ENCODE results near the gene HMOX1.

Gene HMOX1

DNA sequence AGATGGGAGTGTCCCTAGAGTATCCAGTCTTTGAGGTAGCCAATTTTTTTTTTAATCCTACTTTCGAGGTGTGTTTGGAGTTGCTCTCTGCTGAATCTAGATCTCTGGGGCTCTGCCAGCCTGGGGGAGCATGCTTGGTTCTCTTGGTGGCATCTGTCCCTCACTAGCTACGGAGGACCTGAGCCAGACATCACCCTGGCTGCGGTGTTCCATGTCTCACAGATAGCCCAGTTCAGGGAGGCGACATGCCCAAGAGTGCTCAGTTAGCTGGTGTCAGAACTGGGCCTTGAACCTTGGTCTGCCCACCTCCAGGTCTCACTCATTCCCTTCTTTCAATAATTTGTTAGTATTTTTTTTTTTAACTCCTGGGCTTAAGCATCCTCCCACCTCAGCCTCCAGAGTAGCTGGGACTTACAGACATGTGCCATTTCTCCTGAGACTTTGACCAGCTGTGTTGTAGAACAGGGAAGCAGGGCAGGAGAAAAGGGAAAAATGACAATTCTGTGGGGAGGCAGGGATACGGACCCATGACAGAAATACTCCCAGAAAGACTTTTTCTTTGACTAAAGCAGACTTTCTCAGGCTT lies 621 bp downstream of the HMOX1 start:
- peak overlapping the region; percentile 50 for H3K4me3 ChIP-seq (ENCODE audit: low read depth, low read length)
- no peak for TF ChIP-seq MYC (IDR thresholded peaks at IDR 0.05; ENCODE audit: low read depth, low read length)
- TF ChIP-seq, protein P1, sequence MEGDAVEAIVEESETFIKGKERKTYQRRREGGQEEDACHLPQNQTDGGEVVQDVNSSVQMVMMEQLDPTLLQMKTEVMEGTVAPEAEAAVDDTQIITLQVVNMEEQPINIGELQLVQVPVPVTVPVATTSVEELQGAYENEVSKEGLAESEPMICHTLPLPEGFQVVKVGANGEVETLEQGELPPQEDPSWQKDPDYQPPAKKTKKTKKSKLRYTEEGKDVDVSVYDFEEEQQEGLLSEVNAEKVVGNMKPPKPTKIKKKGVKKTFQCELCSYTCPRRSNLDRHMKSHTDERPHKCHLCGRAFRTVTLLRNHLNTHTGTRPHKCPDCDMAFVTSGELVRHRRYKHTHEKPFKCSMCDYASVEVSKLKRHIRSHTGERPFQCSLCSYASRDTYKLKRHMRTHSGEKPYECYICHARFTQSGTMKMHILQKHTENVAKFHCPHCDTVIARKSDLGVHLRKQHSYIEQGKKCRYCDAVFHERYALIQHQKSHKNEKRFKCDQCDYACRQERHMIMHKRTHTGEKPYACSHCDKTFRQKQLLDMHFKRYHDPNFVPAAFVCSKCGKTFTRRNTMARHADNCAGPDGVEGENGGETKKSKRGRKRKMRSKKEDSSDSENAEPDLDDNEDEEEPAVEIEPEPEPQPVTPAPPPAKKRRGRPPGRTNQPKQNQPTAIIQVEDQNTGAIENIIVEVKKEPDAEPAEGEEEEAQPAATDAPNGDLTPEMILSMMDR (IDR thresholded peaks at IDR 0.05; ENCODE audit: low read depth, low read length) = no peak
- no peak for TF ChIP-seq POLR2A (IDR thresholded peaks at IDR 0.05; ENCODE audit: extremely low read depth, insufficient read length)
- no peak for TF ChIP-seq MAX (IDR thresholded peaks at IDR 0.05; ENCODE audit: low read depth, low read length)
- no peak for DNase-seq (ENCODE audit: low read depth)

DNA sequence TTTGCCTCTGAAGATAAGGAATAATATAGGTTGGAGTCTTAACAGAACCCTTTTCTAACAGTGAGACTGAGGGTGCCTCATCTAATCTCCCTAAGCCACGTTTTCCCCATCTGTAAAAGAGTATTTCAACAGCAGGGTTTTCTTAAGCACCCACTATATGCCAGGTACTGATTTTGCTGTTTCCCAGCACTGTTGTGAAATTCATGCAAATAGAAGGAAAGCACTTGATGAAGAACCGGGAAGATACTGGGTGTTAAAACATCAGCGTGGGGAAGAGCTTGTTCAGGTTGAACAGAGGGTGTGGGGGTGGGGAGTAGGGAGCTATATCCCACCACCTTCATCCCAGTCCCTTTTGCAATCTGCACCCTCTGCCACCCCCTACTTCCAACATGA lies 2.8 kb downstream of the HMOX1 start:
- H3K4me3 ChIP-seq (ENCODE audit: low read depth, low read length) = no peak overlapping the region
- TF ChIP-seq, protein P1 (IDR thresholded peaks at IDR 0.05; ENCODE audit: low read depth, low read length) = no peak
- TF ChIP-seq POLR2A (IDR thresholded peaks at IDR 0.05; ENCODE audit: extremely low read depth, insufficient read length) = no peak
- no peak for TF ChIP-seq MYC (IDR thresholded peaks at IDR 0.05; ENCODE audit: low read depth, low read length)
- no peak for TF ChIP-seq MAX (IDR thresholded peaks at IDR 0.05; ENCODE audit: low read depth, low read length)
- no peak for DNase-seq (ENCODE audit: low read depth)

GRCh38 chr22:35384527-35384926 lies 3.6 kb downstream of the HMOX1 start:
- no peak for DNase-seq (ENCODE audit: low read depth)
- TF ChIP-seq MAX (IDR thresholded peaks at IDR 0.05; ENCODE audit: low read depth, low read length) (no peak), POLR2A (IDR thresholded peaks at IDR 0.05; ENCODE audit: extremely low read depth, insufficient read length) (no peak), MYC (IDR thresholded peaks at IDR 0.05; ENCODE audit: low read depth, low read length) (no peak)
- TF ChIP-seq, protein P1 (IDR thresholded peaks at IDR 0.05; ENCODE audit: low read depth, low read length) = no peak
- no peak overlapping the region for H3K4me3 ChIP-seq (ENCODE audit: low read depth, low read length)

- TF ChIP-seq MYC (IDR thresholded peaks at IDR 0.05; ENCODE audit: low read depth, low read length) = no peak
- no peak for TF ChIP-seq POLR2A (IDR thresholded peaks at IDR 0.05; ENCODE audit: extremely low read depth, insufficient read length)
- TF ChIP-seq, protein P1 (IDR thresholded peaks at IDR 0.05; ENCODE audit: low read depth, low read length) = no peak
- TF ChIP-seq MAX (IDR thresholded peaks at IDR 0.05; ENCODE audit: low read depth, low read length) = no peak
- H3K4me3 ChIP-seq (ENCODE audit: low read depth, low read length) = no peak overlapping the region
- DNase-seq (ENCODE audit: low read depth) = no peak
Measured at GRCh38 chr22:35384975-35385588, 4.2 kb downstream of the HMOX1 start.

DNA sequence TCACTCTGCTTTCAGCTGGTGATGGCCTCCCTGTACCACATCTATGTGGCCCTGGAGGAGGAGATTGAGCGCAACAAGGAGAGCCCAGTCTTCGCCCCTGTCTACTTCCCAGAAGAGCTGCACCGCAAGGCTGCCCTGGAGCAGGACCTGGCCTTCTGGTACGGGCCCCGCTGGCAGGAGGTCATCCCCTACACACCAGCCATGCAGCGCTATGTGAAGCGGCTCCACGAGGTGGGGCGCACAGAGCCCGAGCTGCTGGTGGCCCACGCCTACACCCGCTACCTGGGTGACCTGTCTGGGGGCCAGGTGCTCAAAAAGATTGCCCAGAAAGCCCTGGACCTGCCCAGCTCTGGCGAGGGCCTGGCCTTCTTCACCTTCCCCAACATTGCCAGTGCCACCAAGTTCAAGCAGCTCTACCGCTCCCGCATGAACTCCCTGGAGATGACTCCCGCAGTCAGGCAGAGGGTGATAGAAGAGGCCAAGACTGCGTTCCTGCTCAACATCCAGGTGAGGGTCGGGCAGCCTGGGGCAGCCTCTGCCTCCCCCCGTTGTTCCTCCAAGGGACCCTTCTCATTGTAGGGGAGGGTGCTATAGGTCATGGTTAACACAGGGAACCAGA lies 5.9 kb downstream of the HMOX1 start:
- DNase-seq (ENCODE audit: low read depth) = no peak
- TF ChIP-seq MYC (IDR thresholded peaks at IDR 0.05; ENCODE audit: low read depth, low read length) (no peak), MAX (IDR thresholded peaks at IDR 0.05; ENCODE audit: low read depth, low read length) (no peak), POLR2A (IDR thresholded peaks at IDR 0.05; ENCODE audit: extremely low read depth, insufficient read length) (no peak)
- TF ChIP-seq, protein P1 (IDR thresholded peaks at IDR 0.05; ENCODE audit: low read depth, low read length) = no peak
- H3K4me3 ChIP-seq (ENCODE audit: low read depth, low read length) = no peak overlapping the region

Data from NB4 (cell line).